Activated CD4-positive, alpha-beta T cell treated with anti-CD3 and anti-CD28 coated beads, Interleukin-2, amount 50 U/mL, for 48 hours (primary cell): ENCODE measurements around the gene CACNA2D1.
"Not testable (repeated sequence)": the region's sequence is repeated elsewhere in the genome, so short reads cannot be mapped to it uniquely, and the experiment has no call there.

ENCODE experiments used
- DNase-seq, 2 experiments: peaks; one replicate each; pipeline ENCODE4 v3.0.0-alpha.2; 2020

CACNA2D1 gene

DNA sequence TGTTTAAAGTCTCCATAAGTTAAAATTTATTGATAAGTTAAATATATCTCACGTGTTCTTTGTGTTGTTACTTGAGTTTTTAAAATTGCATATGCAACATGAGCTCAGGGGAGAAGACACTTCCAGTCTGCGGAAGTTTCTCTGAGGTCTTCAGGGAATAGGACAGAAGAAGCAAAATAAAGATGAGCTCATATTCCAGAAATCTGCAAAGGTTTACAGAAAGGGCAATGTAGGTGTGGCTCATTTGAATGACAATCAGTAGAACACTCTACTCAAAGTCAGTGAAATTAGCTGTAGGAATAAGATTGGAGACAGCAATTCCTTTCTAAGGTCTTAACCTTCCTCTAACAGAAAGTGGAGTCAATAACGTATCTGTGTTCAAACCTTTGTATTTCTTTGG is 53.7 kb downstream of the CACNA2D1 start:
- no peak for DNase-seq

DNA sequence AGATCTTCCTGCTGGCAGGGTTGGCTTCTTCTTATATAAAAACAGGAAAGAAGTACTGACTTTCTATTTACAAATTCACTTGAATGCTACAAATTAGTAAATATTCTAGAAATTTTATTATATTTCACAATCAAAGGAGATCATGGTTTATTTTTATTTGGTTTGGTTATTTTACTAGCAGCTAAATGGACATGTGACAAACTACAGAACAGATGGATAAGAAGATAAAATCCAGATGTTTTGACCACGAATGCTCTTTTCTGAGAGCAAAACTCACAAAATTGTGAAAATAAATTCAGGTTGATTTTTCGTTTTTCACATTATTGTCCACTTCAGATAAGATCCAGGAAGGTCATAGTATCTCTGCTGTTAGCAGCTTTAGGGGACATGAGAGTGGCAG is 55.4 kb downstream of the CACNA2D1 start:
- DNase-seq = no peak

GRCh38 chr7:82386571-82386970 is 57.0 kb downstream of the CACNA2D1 start:
- DNase-seq = not testable (repeated sequence)

DNA sequence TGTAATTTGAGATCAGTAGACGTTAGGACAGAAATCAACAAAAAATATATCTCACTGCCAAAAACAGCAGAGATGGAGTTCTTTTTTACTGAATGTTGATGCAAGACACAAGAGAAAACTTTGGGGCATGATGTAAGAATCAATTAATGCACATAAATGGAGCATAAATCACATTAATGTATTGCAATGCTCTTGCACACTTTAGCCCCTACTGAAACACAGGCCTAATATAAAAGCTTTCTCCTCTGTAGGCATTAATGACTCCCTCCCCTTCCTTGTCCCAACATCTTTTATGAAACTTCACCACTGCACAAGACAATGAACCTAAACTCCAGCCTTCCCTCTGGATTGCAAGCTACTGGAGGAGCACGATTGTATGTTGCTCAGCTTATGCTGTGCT is 58.8 kb downstream of the CACNA2D1 start:
- no peak for DNase-seq

DNA sequence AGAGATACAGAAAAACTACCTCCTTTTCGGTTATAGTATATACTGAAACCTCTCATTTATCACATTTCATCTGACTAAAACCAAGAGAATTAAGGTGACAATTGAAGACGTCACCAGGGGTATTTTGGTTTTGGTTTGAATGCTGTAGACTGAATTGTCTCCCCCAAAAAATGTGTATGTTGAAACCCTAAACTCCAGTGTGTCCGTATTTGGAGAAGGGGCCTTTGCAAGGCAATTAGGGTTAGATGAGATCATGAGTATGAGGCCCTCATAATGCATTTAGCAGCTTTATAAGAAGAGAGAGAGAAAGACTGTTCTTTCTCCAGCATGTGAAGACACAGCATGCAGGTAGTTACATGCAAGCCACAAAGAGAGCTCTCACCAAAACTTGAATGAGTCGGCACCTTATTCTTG is 59.5 kb downstream of the CACNA2D1 start:
- no peak for DNase-seq

- no peak for DNase-seq
Observed at GRCh38 chr7:82382276-82382675, 61.3 kb downstream of the CACNA2D1 start.

DNA sequence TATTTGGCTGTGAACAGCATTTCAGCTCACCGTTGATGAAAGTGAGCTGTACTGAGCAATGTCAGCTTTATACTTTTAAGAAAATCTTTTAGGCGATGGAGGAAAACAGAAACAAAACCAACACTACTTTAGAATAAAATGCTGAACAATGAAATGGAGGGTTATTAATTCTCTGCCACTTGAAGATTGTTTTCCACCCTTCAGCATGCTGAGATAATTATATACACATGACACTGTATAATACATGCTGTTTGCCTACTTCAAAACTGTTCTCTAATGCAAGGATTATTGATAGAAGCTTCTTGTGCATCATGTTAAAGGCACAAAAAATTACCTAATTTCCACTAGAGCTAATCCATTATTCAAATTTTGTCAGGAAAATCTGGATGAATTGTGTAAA is 66.8 kb downstream of the CACNA2D1 start:
- no peak for DNase-seq

DNA sequence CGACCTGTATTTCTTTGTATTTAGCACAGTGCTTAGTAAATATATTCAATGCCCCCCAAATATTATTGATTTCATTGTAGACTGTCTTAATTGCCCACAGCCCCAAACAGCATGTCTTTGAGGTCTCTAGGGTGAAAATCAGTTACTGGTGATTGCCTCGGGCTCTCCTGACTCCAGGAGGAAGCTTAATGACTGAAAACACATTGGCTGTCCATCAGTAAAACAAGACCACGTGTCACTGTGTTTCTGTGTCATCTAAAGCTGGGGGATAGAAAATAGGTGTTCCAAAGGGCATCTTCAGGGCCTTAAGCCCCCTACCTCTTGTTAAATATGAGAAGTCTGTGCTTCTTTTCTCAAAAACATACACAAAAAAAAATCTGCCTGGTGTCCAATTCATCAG is 67.9 kb downstream of the CACNA2D1 start:
- no peak for DNase-seq

GRCh38 chr7:82375129-82375528 is 68.4 kb downstream of the CACNA2D1 start:
- no peak for DNase-seq

- no peak for DNase-seq
Observed at GRCh38 chr7:82373926-82374635, 69.5 kb downstream of the CACNA2D1 start.

DNA sequence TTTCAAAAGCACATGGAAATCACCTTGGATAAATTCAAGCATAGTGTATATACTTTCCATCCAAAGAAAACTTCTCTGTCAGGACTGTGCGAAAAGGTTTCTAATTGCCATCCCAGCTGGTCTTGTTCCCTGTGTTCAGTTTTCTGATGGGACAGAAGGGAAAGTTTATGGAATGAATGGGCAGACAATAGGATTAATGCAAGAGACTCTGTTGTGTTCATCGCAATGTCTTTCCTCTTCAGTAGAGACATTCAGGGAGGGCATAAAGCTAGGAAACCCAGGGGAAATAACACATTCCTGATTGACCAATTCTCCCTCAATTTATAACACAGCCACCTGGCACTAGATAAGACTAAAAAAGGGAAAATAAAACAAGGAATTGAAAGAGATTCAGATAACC is 78.9 kb downstream of the CACNA2D1 start:
- no peak for DNase-seq

- DNase-seq = no peak
Observed at GRCh38 chr7:82364048-82364447, 79.5 kb downstream of the CACNA2D1 start.

DNA sequence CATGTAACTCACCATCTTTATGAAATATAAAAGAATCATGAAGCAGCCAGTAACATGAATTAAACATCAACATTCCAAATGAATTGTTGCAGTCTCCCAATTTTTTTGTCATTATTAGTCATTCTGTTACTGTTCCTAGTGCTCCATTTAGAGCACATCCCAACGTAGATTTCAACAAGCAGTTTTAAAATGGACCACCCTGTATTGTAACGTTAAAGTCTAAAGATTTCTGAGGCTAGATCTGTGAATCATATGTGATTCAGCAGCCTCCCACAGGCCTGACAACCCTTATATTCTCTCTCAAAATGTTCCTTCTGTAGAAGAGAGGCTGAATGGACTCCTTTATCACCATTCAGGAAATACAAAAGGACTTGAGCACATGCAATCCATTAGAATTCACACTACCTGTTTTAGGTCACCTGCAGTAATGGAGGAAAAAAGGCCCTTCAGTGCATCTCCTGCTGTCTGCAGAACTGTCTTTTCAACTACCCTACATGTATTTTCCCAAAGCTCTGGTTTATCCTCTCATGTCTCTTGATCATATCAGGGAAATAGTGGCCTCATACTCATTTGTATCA is 81.4 kb downstream of the CACNA2D1 start:
- no peak for DNase-seq

GRCh38 chr7:82360591-82361368 is 82.8 kb downstream of the CACNA2D1 start:
- DNase-seq = no peak

GRCh38 chr7:82359426-82359825 is 84.2 kb downstream of the CACNA2D1 start:
- DNase-seq = no peak

DNA sequence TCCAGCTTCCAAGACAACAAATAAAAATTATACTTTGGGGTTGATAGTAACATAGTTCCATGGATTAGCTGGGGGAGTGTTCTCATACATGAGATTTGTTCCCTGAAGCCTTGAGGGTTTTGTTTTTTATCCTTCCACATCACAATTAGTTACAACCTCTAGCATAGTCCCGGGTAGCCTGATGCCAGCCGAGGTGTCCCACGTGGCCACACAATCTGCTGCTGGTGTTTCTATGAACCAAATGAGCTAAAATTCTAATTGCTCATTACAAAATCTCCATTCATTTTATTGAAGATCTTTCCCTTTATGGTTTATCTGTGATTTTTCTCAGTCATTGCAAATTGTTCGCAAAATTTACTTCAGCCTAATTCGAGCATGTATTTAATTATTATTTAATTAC is 84.7 kb downstream of the CACNA2D1 start:
- no peak for DNase-seq

GRCh38 chr7:82358009-82358578 is 85.5 kb downstream of the CACNA2D1 start:
- DNase-seq = no peak

- DNase-seq = no peak
Observed at GRCh38 chr7:82348251-82348650, 95.3 kb downstream of the CACNA2D1 start.

GRCh38 chr7:82347808-82348207 is 95.8 kb downstream of the CACNA2D1 start:
- no peak for DNase-seq

DNA sequence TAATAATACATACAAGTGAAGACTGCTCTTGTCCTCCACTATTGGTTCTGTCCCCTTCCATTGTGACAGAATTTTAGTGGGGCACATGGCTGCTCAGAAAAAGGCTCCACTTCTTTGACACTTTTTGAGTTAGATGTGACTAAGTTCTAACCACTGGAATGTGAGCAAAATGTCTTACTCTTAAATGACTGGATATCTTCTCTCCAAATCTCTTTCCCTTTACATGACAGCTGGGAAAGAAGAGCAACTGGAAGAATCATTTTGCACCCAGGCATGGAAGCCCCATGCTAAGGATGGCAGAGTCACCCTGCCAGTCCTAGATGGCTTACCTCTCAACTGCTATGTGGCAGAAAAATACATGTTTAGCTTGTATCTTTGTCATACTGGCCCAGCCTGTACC is 97.7 kb downstream of the CACNA2D1 start:
- DNase-seq = no peak

DNA sequence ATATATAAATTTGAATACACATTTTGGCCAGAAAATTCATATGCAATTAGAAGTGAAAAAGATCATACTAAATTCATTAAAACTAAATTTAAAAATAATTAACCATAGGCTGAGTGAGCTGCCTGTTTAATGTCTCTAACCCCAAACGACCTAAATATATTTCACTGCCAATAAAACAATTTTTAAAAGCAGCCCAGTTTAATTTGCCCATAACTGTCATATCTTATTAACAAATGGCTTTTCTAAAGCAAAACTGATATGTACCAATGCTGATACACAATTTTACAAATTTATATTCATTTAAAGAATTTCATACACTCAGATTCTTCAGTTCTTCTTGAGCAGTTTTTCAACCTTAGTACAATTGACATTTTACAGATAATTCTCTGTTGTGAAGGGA is 99.9 kb downstream of the CACNA2D1 start:
- DNase-seq = no peak

DNA sequence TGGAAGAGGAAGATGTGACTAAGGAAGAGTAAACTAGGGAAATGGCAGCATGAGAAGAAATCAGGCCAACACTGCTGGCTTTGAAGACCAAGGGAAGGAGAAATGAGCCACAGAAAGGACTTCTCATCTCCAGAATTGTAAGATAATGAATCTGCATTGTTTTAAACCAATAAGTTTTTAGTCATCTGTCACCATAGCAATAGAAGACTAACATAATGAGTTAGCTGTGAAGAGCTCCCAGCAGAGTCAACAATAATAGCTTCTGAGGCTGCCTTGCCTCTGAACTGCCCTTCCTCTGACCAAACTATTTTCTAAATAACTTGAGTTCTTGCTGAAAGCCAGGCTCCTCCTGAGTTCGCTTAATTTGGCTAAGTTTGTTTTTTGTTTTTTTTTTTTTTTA is 103.6 kb downstream of the CACNA2D1 start:
- no peak for DNase-seq

DNA sequence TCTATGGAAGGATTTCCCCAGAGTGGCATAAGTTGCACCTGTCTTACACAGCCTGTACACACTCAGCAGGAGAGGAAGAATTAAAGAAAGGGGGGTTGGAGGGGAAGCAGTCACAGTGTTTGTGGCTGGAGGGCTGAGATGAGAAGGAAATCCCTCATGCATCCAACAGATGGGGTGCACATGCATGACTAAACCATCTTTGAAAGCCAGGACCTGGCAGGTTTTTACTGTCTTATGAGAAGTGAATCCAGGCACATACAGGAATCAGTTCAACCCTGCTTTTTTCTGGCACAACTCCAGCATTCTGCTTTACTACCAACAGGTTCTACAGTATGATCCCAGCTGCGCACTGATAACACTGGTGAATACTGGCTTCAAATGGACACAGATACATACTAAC is 107.7 kb downstream of the CACNA2D1 start:
- DNase-seq = no peak

GRCh38 chr7:82335001-82335400 is 108.6 kb downstream of the CACNA2D1 start:
- no peak for DNase-seq
